ENCODE measurements around the gene ZFC3H1. TPM values are rescaled to one million over a fixed set of nuclear protein-coding genes. Genes with fewer than 3 reads are reported as not detected.

The ZFC3H1 gene
- total RNA-seq, 6 experiments from 2014 or later = 23.4 to 32.5 (median 30.5) TPM

DNA sequence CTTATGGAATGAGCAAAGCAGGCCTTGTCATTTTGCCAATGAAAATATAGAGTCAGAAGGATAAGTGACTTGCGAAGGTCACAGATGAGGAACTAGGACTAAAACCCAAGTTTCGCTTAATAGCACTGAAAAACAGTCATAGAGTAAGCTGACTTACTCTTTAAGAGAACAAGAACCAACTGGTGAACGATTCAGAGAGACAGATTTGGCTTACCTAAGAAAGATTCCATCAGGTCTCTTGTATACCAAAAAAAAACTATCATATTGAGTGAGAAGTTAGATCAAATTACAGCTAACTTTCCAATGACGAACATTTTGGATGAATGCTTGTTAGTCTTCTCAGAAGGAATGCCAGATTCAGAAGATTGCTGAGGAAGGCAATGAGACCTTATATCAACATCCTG lies 74.2 kb downstream of the ZFC3H1 start:
- peaks cover 31% of the 10 kb centered on the region for H3K4me1 Mint-ChIP-seq (ENCODE audit: low read depth)
- no peaks in the 10 kb centered on the region for H3K9me3 Mint-ChIP-seq
- peak overlapping the region; percentile 38; the same call in 1 of the 2 replicates for H3K4me3 Mint-ChIP-seq
- H3K27ac Mint-ChIP-seq = no peak overlapping the region
- peak; percentile 40 for DNase-seq
- peaks cover 7% of the 10 kb centered on the region for H3K27me3 Mint-ChIP-seq (ENCODE audit: insufficient read depth)
- no peaks in the 10 kb centered on the region for H3K36me3 Mint-ChIP-seq (ENCODE audit: low read depth)
- TF ChIP-seq, protein P1, sequence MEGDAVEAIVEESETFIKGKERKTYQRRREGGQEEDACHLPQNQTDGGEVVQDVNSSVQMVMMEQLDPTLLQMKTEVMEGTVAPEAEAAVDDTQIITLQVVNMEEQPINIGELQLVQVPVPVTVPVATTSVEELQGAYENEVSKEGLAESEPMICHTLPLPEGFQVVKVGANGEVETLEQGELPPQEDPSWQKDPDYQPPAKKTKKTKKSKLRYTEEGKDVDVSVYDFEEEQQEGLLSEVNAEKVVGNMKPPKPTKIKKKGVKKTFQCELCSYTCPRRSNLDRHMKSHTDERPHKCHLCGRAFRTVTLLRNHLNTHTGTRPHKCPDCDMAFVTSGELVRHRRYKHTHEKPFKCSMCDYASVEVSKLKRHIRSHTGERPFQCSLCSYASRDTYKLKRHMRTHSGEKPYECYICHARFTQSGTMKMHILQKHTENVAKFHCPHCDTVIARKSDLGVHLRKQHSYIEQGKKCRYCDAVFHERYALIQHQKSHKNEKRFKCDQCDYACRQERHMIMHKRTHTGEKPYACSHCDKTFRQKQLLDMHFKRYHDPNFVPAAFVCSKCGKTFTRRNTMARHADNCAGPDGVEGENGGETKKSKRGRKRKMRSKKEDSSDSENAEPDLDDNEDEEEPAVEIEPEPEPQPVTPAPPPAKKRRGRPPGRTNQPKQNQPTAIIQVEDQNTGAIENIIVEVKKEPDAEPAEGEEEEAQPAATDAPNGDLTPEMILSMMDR (IDR thresholded peaks at IDR 0.05) = no peak

DNA sequence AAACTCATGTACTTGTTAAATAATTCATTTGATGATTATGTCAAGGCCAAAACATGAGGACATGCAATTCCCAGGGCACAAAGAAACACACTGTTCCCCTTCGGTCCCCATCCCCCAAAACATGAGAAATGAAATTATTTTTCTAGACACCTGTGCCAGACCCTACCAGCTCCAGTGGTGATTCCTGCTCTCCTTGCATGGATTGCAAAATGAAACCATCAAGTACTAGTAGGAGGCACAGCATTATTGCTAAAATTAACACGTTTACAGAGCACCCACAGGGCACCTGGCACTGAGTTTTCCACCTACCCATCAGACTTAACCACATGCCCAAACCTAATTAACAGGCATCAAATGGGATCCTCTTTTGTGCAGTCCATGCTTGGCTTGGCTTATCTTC lies 76.6 kb downstream of the ZFC3H1 start:
- no peak overlapping the region for H3K4me3 Mint-ChIP-seq
- no peaks in the 10 kb centered on the region for H3K36me3 Mint-ChIP-seq (ENCODE audit: low read depth)
- H3K27me3 Mint-ChIP-seq (ENCODE audit: insufficient read depth) = peaks cover 12% of the 10 kb centered on the region

DNA sequence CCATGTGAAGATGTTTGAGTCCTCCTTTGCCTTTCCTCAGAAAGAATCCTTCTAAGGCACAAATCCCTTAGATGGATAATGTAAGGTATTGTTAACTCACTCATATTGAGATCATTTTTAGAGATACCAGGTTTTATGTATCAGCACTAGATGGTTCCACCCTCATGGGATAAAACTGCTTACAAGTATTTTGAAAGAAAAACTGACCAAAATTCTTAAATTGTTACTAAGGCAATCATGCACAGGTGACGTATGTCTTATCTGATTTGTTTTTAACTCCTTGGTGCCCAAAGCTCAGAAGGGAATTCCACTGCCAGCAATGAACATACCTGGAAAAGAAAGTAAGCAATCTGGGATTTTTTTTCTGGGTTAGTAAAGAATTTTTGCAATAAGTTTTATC lies 78.4 kb downstream of the ZFC3H1 start:
- no peak for DNase-seq
- Mint-ChIP-seq H3K27me3 (ENCODE audit: insufficient read depth) (peaks cover 11% of the 10 kb centered on the region; the same call in 1 of the 2 replicates), H3K4me1 (ENCODE audit: low read depth) (peaks cover 23% of the 10 kb centered on the region), H3K36me3 (ENCODE audit: low read depth) (no peaks in the 10 kb centered on the region), H3K4me3 (no peak overlapping the region), H3K9me3 (no peaks in the 10 kb centered on the region), H3K27ac (no peak overlapping the region)
- TF ChIP-seq, protein P1 (IDR thresholded peaks at IDR 0.05) = no peak

More for the DNA sequence above, 76.6 kb downstream of the ZFC3H1 start:
- no peak for DNase-seq
- Mint-ChIP-seq H3K4me1 (ENCODE audit: low read depth) (peaks cover 32% of the 10 kb centered on the region), H3K9me3 (no peaks in the 10 kb centered on the region), H3K27ac (no peak overlapping the region)
- TF ChIP-seq, protein P1 (IDR thresholded peaks at IDR 0.05) = no peak

DNA sequence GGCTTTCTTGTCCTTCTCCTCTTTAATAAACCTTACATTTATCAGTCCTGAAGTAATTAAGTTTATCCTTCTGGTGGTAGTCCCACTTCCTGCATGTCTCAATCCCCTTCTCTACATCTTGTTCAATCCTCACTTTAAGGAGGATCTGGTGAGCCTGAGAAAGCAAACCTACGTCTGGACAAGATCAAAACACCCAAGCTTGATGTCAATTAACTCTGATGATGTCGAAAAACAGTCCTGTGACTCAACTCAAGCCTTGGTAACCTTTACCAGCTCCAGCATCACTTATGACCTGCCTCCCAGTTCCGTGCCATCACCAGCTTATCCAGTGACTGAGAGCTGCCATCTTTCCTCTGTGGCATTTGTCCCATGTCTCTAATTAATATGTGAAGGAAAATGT lies 79.3 kb downstream of the ZFC3H1 start:
- H3K27ac Mint-ChIP-seq = no peak overlapping the region
- no peak for DNase-seq
- TF ChIP-seq, protein P1 (IDR thresholded peaks at IDR 0.05) = no peak
- no peaks in the 10 kb centered on the region for H3K9me3 Mint-ChIP-seq
- no peaks in the 10 kb centered on the region for H3K36me3 Mint-ChIP-seq (ENCODE audit: low read depth)
- peaks cover 11% of the 10 kb centered on the region; the same call in 1 of the 2 replicates for H3K27me3 Mint-ChIP-seq (ENCODE audit: insufficient read depth)
- H3K4me1 Mint-ChIP-seq (ENCODE audit: low read depth) = peaks cover 15% of the 10 kb centered on the region
- H3K4me3 Mint-ChIP-seq = no peak overlapping the region

DNA sequence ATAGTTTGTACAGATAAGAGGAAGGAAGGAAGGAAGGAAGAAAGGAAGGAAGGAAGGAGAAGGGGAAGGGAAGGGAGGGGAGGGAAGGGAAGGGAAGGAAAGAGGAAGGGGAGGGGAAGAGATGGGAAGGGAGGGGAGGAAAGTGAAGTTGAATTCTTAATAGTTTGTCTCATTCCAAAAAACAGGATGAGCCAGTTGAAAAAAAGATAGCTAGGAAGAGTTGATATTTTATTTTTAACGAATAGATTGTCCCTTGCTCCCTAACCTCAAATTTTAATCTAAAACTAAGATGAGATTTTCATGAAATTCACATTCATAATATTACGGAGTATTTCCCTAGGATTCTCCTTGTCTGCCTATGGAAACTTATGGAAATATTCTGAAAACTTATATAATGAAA lies 80.7 kb downstream of the ZFC3H1 start:
- H3K27ac Mint-ChIP-seq = no peak overlapping the region
- no peaks in the 10 kb centered on the region for H3K9me3 Mint-ChIP-seq
- no peaks in the 10 kb centered on the region for H3K36me3 Mint-ChIP-seq (ENCODE audit: low read depth)
- H3K4me1 Mint-ChIP-seq (ENCODE audit: low read depth) = peaks cover 7% of the 10 kb centered on the region; the same call in 1 of the 2 replicates
- DNase-seq = no peak
- H3K4me3 Mint-ChIP-seq = no peak overlapping the region
- TF ChIP-seq, protein P1 (IDR thresholded peaks at IDR 0.05) = no peak
- peaks cover 11% of the 10 kb centered on the region; the same call in 1 of the 2 replicates for H3K27me3 Mint-ChIP-seq (ENCODE audit: insufficient read depth)

DNA sequence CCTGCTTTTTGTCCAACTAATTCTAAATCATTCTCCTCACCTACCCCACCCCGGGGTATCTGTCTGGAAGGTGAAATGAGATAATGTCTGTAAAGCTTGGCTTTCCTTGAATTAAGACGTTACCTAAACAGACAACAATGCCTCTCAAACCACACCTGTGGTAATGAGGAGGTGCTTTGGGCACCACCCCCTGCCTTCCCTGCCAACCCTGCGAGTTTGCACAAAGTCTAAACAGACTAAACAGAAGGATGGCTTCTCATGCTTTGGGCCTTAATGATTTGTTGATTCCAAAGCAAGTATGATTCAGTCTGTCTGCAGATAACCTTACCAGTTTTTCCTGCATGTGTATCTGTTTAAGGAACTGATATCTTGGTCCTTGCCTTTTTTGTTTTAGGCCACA lies 82.4 kb downstream of the ZFC3H1 start:
- Mint-ChIP-seq H3K27ac (no peak overlapping the region), H3K4me1 (ENCODE audit: low read depth) (peaks cover 16% of the 10 kb centered on the region), H3K36me3 (ENCODE audit: low read depth) (no peaks in the 10 kb centered on the region), H3K4me3 (no peak overlapping the region), H3K9me3 (no peaks in the 10 kb centered on the region), H3K27me3 (ENCODE audit: insufficient read depth) (peaks cover 11% of the 10 kb centered on the region; the same call in 1 of the 2 replicates)
- DNase-seq = no peak
- TF ChIP-seq, protein P1 (IDR thresholded peaks at IDR 0.05) = no peak

All from HFFc6 (cell line).